Epithelial cell of prostate (primary cell): ENCODE results near the gene PRIMPOL.

Experiments used
- DNase-seq: peaks from one replicate; pipeline ENCODE4 v3.0.0-alpha.2; 2011; ENCODE audit warnings: low read depth, low spot score
- H3K27ac ChIP-seq: fragments of 450-650 bp; 2 replicates; pipeline ENCODE4 v1.5.1; 2017; ENCODE audit warnings: mild to moderate bottlenecking

PRIMPOL gene

GRCh38 chr4:184662236-184662635 lies 12.7 kb downstream of the PRIMPOL start:
- DNase-seq: no peak
- H3K27ac ChIP-seq: no peak overlapping the region

DNA sequence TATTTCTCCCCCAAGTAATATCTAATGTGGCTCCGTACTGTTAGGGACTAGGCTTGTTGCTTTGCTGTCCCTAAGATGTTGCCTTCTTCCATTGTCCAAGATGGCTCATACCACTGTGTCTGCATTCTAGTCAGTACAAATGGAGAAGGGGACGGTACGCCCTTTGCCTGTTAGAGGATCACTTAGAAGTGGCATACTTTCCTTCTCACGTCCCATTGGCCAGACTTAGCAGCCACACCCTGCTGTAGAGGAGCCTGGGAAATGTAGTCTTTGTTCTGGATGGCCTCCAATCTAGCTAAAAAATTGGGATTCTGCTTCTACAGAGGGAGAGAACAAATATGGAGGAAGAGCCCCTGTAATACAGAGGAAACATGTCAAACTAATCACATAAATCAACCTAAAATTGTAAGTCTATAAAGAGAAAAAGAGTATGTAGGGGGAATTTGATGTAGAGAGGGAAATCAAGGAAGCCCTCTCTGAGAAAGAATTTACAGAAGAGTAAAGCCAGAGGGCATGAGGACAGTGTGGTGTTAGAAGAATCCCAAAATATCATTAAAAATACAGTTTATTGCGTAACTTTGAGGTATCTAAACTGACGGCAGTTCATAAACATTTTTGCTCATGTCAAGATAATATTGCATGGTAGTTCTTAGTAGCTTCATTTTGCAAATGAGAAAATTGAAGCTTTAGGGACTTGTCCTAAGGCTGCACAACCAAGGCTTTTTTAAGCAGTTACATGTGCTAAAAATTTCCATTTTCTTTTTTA lies 15.1 kb downstream of the PRIMPOL start:
- DNase-seq: no peak
- H3K27ac ChIP-seq: no peak overlapping the region

DNA sequence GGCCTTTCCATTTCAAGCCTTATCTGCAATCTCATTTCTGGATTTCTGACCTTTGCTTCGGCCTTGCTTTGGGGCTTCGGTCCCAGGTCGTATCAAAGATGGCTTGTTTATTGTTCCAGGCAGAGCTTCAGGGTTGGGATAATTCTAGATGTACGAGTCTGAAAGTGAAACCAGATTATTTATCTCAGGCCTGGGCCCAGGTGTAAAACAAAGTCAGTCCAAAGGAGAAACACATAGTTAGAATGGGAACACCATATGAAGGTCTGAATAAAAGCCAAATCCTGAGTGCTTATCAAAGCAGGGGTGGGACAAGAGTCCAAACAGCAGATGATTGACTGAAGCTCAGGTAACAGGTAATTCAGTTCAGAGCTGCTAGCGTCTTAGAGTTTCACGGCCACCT lies 17.1 kb downstream of the PRIMPOL start:
- H3K27ac ChIP-seq: no peak overlapping the region
- no peak for DNase-seq

DNA sequence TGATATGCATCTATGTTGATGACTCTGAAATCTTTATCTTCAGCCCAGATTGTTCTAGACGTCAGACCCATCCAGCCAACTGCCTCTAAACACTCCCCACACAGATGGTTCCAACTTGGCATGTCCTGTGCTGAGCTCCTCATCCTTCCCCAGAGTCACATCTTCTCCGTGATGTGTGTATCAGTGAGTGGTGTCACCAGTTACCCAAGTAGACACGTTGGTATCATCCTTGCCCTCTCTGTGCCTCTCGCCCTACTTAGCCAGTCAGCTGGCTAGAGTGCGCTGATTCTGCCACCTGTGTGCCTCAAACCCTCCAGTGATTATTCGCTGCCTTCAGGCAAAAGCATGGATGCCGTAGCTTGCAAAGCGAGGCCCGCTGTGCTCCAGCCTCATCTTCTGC lies 18.6 kb downstream of the PRIMPOL start:
- H3K27ac ChIP-seq: no peak overlapping the region

DNA sequence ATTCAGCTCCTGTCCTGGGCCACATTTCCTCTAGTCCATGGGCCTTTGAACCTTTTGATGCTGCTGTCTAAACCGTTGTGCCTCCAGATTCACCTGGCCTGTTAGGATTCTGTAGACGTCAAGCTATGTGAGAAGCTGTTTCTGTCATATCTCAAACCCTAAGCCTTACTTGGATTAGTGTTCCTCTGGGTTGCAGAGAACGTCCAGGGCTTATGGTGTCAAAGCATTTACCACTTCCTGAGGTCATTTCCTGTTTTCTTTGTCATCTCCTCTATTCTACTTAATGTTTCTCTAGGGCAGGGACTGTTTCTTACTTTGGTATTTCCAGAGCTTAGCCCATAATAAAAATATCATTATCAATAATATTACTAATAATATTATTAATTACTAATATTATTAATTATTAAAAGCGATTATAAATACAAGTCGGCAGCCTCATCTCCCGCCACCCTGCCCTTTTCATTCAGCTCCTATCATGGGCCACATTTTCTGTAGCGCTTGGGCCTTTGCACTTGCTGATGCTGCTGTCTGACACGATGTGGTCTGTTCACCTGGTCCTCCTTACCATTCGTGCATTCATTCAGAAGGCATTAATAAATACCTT lies 19.1 kb downstream of the PRIMPOL start:
- H3K27ac ChIP-seq: no peak overlapping the region
- DNase-seq: no peak

More for the DNA sequence above, 18.6 kb downstream of the PRIMPOL start:
- DNase-seq: no peak

DNA sequence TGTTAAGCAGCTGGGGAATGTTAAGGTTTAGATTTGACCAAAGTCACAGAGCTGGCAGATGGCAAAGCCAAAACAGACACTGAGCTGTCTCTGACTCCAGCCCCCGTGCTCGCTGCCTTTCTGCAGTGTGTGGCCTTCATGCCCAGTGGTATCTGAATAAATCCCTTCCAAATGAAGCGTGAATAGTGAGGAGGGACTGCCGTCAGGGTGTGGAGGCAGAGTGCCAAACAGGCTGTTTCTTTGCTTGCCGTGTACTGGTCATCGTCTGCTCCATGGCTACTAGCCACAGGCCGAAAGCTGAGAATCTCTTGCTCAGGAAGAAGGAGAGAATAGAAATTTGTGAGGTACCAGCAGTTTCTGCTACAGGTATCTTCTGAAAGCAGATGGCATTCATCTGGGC lies 19.7 kb downstream of the PRIMPOL start:
- no peak overlapping the region for H3K27ac ChIP-seq
- no peak for DNase-seq

DNA sequence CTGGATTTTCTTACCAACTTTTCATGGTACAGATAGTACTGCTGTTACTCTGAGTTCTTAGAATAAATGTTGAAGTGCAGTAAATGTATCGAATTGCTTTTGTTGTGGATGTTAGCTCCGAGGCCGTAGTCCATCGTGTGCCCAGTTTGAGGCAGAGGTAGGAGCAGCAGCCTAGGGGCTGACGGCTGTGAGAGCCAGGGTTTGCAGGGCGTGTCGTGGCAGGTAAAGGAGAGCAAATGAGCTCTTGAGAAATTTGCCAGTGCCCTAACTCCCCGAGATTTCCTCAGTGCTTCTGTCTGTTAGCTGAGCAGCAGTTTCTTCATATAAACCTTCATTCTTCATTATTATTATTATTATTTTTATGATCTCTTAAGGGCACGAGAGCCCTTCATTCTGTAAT lies 21.6 kb downstream of the PRIMPOL start:
- no peak for DNase-seq
- peak overlapping the region; percentile 17 for H3K27ac ChIP-seq

DNA sequence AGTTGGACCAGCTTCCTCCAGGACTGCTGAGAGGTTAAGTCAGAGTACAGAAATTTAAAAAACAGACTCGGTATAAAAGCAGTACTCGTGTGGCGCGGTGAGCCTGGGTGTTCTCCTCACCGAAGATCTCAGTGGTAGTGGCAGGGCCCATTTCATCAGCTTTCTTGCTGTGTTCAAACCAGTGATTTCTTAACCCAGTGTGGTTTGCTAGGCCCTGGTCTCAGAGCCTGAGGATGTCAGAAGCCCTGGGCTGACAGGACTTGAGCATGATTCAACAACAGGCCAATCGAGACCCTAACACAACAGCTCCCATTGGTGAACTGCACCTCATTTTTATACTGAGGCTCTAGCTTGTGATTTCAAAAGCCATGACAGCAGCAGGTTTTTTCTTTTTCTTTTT lies 23.2 kb downstream of the PRIMPOL start:
- no peak overlapping the region for H3K27ac ChIP-seq
- no peak for DNase-seq

GRCh38 chr4:184674011-184674410 lies 24.5 kb downstream of the PRIMPOL start:
- H3K27ac ChIP-seq: no peak overlapping the region
- no peak for DNase-seq

- H3K27ac ChIP-seq: no peak overlapping the region
- no peak for DNase-seq
Measured at GRCh38 chr4:184675018-184675417, 25.5 kb downstream of the PRIMPOL start.

GRCh38 chr4:184675821-184676492 lies 26.4 kb downstream of the PRIMPOL start:
- no peak for DNase-seq
- H3K27ac ChIP-seq: no peak overlapping the region

- no peak for DNase-seq
- no peak overlapping the region for H3K27ac ChIP-seq
Measured at GRCh38 chr4:184680698-184681097, 31.2 kb downstream of the PRIMPOL start.

- no peak for DNase-seq
- no peak overlapping the region for H3K27ac ChIP-seq
Measured at GRCh38 chr4:184681916-184682315, 32.4 kb downstream of the PRIMPOL start.

- H3K27ac ChIP-seq: no peak overlapping the region
- no peak for DNase-seq
Measured at GRCh38 chr4:184684491-184685189, 35.1 kb downstream of the PRIMPOL start.

GRCh38 chr4:184688005-184688404 lies 38.5 kb downstream of the PRIMPOL start:
- H3K27ac ChIP-seq: peak overlapping the region; percentile 91
- no peak for DNase-seq

DNA sequence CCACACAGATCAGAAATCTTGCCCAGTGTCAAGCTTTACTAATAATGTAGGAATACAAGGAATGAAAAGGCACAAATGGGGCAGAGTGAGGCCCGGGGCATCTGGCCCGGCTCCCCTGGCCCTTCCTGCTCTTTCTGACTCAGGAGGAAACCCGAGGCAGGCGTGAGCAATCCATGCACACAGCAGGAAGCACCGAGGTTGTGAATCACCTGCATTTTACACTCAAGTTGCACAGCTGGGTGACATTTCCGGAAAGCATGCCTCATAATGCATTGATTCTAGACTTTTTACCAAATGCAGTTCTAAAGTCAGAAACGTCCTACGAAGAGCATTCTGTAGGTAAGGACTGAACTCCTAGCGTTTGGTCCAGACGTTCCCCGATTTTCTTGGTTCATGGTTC lies 38.9 kb downstream of the PRIMPOL start:
- peak overlapping the region; percentile 91 for H3K27ac ChIP-seq
- DNase-seq: peak; percentile 79

GRCh38 chr4:184689681-184690080 lies 40.1 kb downstream of the PRIMPOL start:
- peak overlapping the region; percentile 91 for H3K27ac ChIP-seq
- DNase-seq: no peak

GRCh38 chr4:184693056-184693455 lies 43.5 kb downstream of the PRIMPOL start:
- no peak overlapping the region for H3K27ac ChIP-seq
- no peak for DNase-seq

DNA sequence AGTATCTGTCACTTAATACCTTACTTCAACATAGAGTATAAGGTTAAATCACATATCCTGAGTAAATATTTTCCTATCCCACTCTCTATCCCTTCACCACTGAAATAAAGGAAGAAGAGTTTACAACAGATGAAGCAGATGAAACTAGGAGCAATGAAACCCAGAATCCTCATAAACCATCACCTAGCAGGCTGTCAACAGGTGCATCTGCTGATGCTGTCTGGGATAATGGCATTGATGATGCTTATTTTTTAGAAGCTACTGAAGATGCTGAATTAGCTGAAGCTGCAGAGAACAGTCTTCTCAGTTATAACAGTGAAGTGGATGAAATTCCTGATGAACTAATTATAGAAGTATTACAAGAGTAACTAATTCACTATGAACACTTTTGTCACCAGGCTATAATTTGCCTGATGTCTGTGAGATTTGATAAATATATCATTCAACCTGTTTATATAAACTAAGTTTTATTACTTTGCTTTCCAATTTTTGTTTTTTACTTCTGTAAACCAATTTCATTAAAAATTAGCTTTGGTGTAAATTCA lies 44.9 kb downstream of the PRIMPOL start:
- DNase-seq: no peak
- peak overlapping the region; percentile 79 for H3K27ac ChIP-seq

DNA sequence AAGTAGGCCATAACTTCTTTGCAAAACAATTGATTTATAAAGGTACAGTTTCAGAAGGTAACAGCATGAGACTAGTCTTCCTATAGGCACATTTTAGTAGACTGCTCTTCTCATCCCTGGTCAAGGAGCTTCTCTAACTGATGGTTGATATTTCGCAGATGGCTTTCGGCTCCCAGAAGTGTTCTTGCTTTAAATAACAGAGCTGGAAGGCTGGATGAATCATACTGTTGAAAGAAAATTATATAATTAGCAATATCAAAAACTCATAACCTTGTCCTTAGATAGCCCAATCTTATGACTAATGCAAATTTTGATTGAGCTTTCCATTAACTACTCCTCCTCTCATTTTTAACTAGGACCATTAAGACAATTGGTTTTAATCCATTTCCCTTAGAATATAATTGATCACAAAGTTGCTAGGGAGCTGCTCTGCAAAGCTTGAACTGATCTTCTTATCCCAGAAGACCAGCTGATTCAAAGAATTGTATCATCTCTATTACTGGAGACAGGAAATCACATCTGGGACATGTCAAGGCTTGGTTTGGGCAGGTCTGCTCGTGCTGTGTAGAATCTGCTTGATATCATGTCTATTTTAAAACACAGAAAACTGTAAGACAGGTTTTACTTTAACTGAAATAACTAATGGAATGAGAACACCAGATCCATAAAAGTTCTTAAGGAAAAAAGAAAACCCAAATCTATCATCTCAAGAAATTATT lies 45.8 kb downstream of the PRIMPOL start:
- peak; percentile 59 for DNase-seq
- peak overlapping the region; percentile 79 for H3K27ac ChIP-seq
